IMR-90 (cell line): ENCODE data around the gene SYS1. TPM values are rescaled to one million over a fixed set of nuclear protein-coding genes. Genes with fewer than 3 reads are reported as not detected.

Experiments
- ATAC-seq: fragments of 200-7000 bp; cut with Tn5 transposase; 2 replicates; pipeline ENCODE4 v1.9.1; 2020; ENCODE audit warnings: low read depth, mild to moderate bottlenecking, moderate library complexity
- BruUV-seq: library from RNA; stranded (reverse); fragments of 400-500 nt; replicated peaks from 2 replicates; lab custom pipeline; 2021; lab: Mats Ljungman, UMichigan
- CTCF ChIA-PET: fragments of 300-600 bp; formaldehyde crosslinking; extraction: SDS; loops from one replicate; lab custom pipeline; 2021; ENCODE audit warnings: antibody characterized with exemption; lab: Yijun Ruan, JAX
- POLR2A ChIA-PET: fragments of 300-600 bp; sonication (Branson Sonifier 250); formaldehyde crosslinking; loops from one replicate; lab custom pipeline; 2022; ENCODE audit warnings: antibody characterized with exemption; ENCODE audit not compliant: unreplicated experiment; lab: Charles Lee
- DNase-seq: peaks from one replicate; pipeline ENCODE4 v3.0.0; 2013
- H2AFZ ChIP-seq: replicated peaks from 2 replicates; pipeline ENCODE3; 2013; ENCODE audit warnings: low read length, mild to moderate bottlenecking; ENCODE audit not compliant: poor library complexity
- H2AK5ac ChIP-seq: 2 replicates; pipeline ENCODE4 v1.6.1; 2013; ENCODE audit warnings: low read depth, low read length, inconsistent platforms
- H2AK9ac ChIP-seq: replicated peaks from 2 replicates; pipeline ENCODE3; 2013; ENCODE audit warnings: mild to moderate bottlenecking, low read depth, low read length, moderate library complexity; ENCODE audit not compliant: poor library complexity
- H2BK120ac ChIP-seq: 2 replicates; pipeline ENCODE4 v1.6.1; 2013; ENCODE audit warnings: low read depth, low read length, inconsistent platforms
- H2BK15ac ChIP-seq: 3 replicates; pipeline ENCODE4 v1.6.1; 2013; ENCODE audit warnings: low read depth, low read length, inconsistent platforms
- H2BK20ac ChIP-seq: 2 replicates; pipeline ENCODE4 v1.6.1; 2013; ENCODE audit warnings: low read depth, mild to moderate bottlenecking, inconsistent platforms, low read length, moderate library complexity
- H2BK5ac ChIP-seq: 2 replicates; pipeline ENCODE4 v1.6.1; 2013; ENCODE audit warnings: mild to moderate bottlenecking, low read depth, low read length, inconsistent platforms; ENCODE audit not compliant: poor library complexity, severe bottlenecking
- H3K14ac ChIP-seq: replicated peaks from 2 replicates; pipeline ENCODE4 v1.6.1; 2013; ENCODE audit warnings: low read depth, low read length, inconsistent platforms
- H3K18ac ChIP-seq: 2 replicates; pipeline ENCODE4 v1.6.1; 2013; ENCODE audit warnings: low read depth, low read length, control low read depth
- H3K23ac ChIP-seq: 2 replicates; pipeline ENCODE4 v1.6.1; 2013; ENCODE audit warnings: low read depth, low read length, inconsistent platforms
- H3K27ac ChIP-seq: 2 replicates; pipeline ENCODE4 v1.5.1; 2013; ENCODE audit warnings: mild to moderate bottlenecking, control low read depth, low read length; ENCODE audit not compliant: insufficient read depth
- H3K27me3 ChIP-seq: 2 replicates; pipeline ENCODE4 v1.6.1; 2013; ENCODE audit warnings: low read length; ENCODE audit not compliant: control insufficient read depth, insufficient read depth
- H3K36me3 ChIP-seq: 2 replicates; pipeline ENCODE4 v1.6.1; 2013; ENCODE audit warnings: low read length, mixed read lengths; ENCODE audit not compliant: control insufficient read depth, insufficient read depth
- H3K4ac ChIP-seq: 2 replicates; pipeline ENCODE4 v1.6.1; 2013; ENCODE audit warnings: low read depth, low read length, inconsistent platforms
- H3K4me1 ChIP-seq: 2 replicates; pipeline ENCODE4 v1.6.1; 2013; ENCODE audit warnings: low read length, mixed read lengths; ENCODE audit not compliant: control insufficient read depth, insufficient read depth
- H3K4me2 ChIP-seq: 2 replicates; pipeline ENCODE4 v1.6.1; 2013; ENCODE audit warnings: low read depth, mild to moderate bottlenecking, control low read depth, low read length, moderate library complexity
- H3K4me3 ChIP-seq: 2 replicates; pipeline ENCODE4 v1.5.1; 2013; ENCODE audit warnings: low read depth, mild to moderate bottlenecking, control low read depth, low read length, moderate library complexity; ENCODE audit not compliant: insufficient read depth
- H3K56ac ChIP-seq: 2 replicates; pipeline ENCODE4 v1.6.1; 2013; ENCODE audit warnings: low read length, inconsistent platforms; ENCODE audit not compliant: insufficient read depth; ENCODE audit errors: extremely low read depth
- H3K79me1 ChIP-seq, 2 experiments: 2 replicates each; pipeline ENCODE4 v1.6.1; 2013; ENCODE audit warnings: low read length in 2 of 2, inconsistent platforms in 1 of 2, low read depth in 1 of 2
- H3K9ac ChIP-seq: 2 replicates; pipeline ENCODE4 v1.6.1; 2013; ENCODE audit warnings: low read depth, low read length, control low read depth
- H3K9me1 ChIP-seq: 2 replicates; pipeline ENCODE4 v1.6.1; 2013; ENCODE audit warnings: low read length, inconsistent platforms; ENCODE audit not compliant: insufficient read depth
- H3K9me3 ChIP-seq: 2 replicates; pipeline ENCODE4 v1.6.1; 2013; ENCODE audit warnings: low read length; ENCODE audit not compliant: control insufficient read depth, insufficient read depth
- H4K20me1 ChIP-seq: 2 replicates; pipeline ENCODE4 v1.6.1; 2013; ENCODE audit warnings: low read length, inconsistent platforms; ENCODE audit not compliant: insufficient read depth
- H4K5ac ChIP-seq: 2 replicates; pipeline ENCODE4 v1.6.1; 2013; ENCODE audit warnings: mild to moderate bottlenecking, low read depth, low read length, control low read depth
- H4K8ac ChIP-seq, 2 experiments: 2 replicates each; pipeline ENCODE4 v1.6.1; 2013; ENCODE audit warnings: low read depth in 2 of 2, low read length in 2 of 2, control low read depth in 1 of 2, inconsistent platforms in 1 of 2
- H4K91ac ChIP-seq: 2 replicates; pipeline ENCODE4 v1.6.1; 2013; ENCODE audit warnings: low read depth, low read length, inconsistent platforms; ENCODE audit not compliant: insufficient read depth
- BHLHE40 ChIP-seq: fragments of 150-350 bp; IDR thresholded peaks from 2 replicates; pipeline ENCODE4 v1.6.1; 2016; ENCODE audit warnings: mild to moderate bottlenecking, low read depth, low read length
- CEBPB ChIP-seq: IDR thresholded peaks from 2 replicates; pipeline ENCODE4 v1.6.1; 2012; ENCODE audit warnings: low read depth, low read length, improper control_type of control experiment
- CHD1 ChIP-seq: IDR thresholded peaks from 2 replicates; pipeline ENCODE4 v1.6.1; 2012; ENCODE audit warnings: low read depth, low read length, improper control_type of control experiment
- MAFK ChIP-seq: IDR thresholded peaks from 2 replicates; pipeline ENCODE4 v1.6.1; 2012; ENCODE audit warnings: low read depth, low read length, improper control_type of control experiment
- MAZ ChIP-seq: IDR thresholded peaks from 2 replicates; pipeline ENCODE4 v1.6.1; 2012; ENCODE audit warnings: low read depth, mild to moderate bottlenecking, low read length, improper control_type of control experiment, moderate library complexity, borderline replicate concordance
- MXI1 ChIP-seq: IDR thresholded peaks from 2 replicates; pipeline ENCODE4 v1.6.1; 2012; ENCODE audit warnings: low read depth, mild to moderate bottlenecking, low read length, moderate library complexity, borderline replicate concordance
- NFE2L2 ChIP-seq: fragments of 150-350 bp; IDR thresholded peaks from 2 replicates; pipeline ENCODE4 v1.6.1; 2016; ENCODE audit warnings: low read depth, mild to moderate bottlenecking, low read length
- POLR2A ChIP-seq: IDR thresholded peaks from 2 replicates; pipeline ENCODE4 v1.6.1; 2012; ENCODE audit warnings: mild to moderate bottlenecking, low read depth, low read length
- RAD21 ChIP-seq: IDR thresholded peaks from 2 replicates; pipeline ENCODE4 v1.6.1; 2012; ENCODE audit warnings: low read length, improper control_type of control experiment
- RCOR1 ChIP-seq: IDR thresholded peaks from 2 replicates; pipeline ENCODE4 v1.6.1; 2012; ENCODE audit warnings: mild to moderate bottlenecking, low read length, improper control_type of control experiment; ENCODE audit not compliant: insufficient replicate concordance
- RFX5 ChIP-seq: IDR thresholded peaks from 2 replicates; pipeline ENCODE4 v1.8.0; 2012; ENCODE audit warnings: low read depth, mild to moderate bottlenecking, low read length, moderate library complexity
- SMC3 ChIP-seq: fragments of 150-350 bp; IDR thresholded peaks from 2 replicates; pipeline ENCODE4 v1.6.1; 2016; ENCODE audit warnings: low read depth, mild to moderate bottlenecking, antibody characterized with exemption, low read length, moderate library complexity
- WGBS, 2 experiments: methylation state at CpG; one replicate each; pipeline versions ENCODE4 v1.1.5 to v1.1.7; 2013; ENCODE audit warnings: missing lambda C conversion rate in 2 of 2; ENCODE audit not compliant: insufficient read length in 1 of 2; ENCODE audit errors: extremely low coverage in 2 of 2; 5-methylcytosine and 5-hydroxymethylcytosine counted together
- dilution Hi-C: fragments of 300-500 bp; cut with HindIII; formaldehyde crosslinking; loops from one replicate; pipeline ENCODE4 v1.14.3; 2018; ENCODE audit warnings: low sequenced_read_pairs; ENCODE audit not compliant: unreplicated experiment
- in situ Hi-C: fragments of 300-500 bp; cut with MboI; formaldehyde crosslinking; loops from 3 replicates; pipeline ENCODE4 v1.14.3; 2019; ENCODE audit warnings: low sequenced_read_pairs, inconsistent platforms, mixed read lengths
- intact Hi-C: fragments of 100-400 bp; cut with micrococcal nuclease; formaldehyde crosslinking; loops from 2 replicates; pipeline ENCODE4 v1.10.0; 2022
- polyA plus RNA-seq, 3 experiments: library from polyadenylated mRNA; depleted of rRNA; stranded (reverse); fragments of >200 nt; gene quantifications; 2 replicates each; pipeline ENCODE4 v1.2.3, GENCODE V29; 2012; ENCODE audit warnings: low replicate concordance in 1 of 3
- total RNA-seq: library from RNA; depleted of rRNA; stranded (reverse); fragments of >200 nt; gene quantifications from 2 replicates; pipeline ENCODE4 v1.2.3, GENCODE V29; 2012
- TF ChIP-seq, protein P1 (sequence below): fragments of 150-350 bp; IDR thresholded peaks from 2 replicates; pipeline ENCODE4 v1.6.1; 2017; ENCODE audit warnings: mild to moderate bottlenecking, antibody characterized with exemption, low read length, low read depth
- TF ChIP-seq, protein P2 (sequence below): fragments of 150-350 bp; IDR thresholded peaks from 2 replicates; pipeline ENCODE4 v1.6.1; 2016; ENCODE audit warnings: low read depth, mild to moderate bottlenecking, low read length, moderate library complexity, borderline replicate concordance

Gene SYS1
- total and polyA plus RNA-seq, 2 of the 4 experiments (the other 2 are of a cell fraction) = 12.9 to 24.6 TPM

DNA sequence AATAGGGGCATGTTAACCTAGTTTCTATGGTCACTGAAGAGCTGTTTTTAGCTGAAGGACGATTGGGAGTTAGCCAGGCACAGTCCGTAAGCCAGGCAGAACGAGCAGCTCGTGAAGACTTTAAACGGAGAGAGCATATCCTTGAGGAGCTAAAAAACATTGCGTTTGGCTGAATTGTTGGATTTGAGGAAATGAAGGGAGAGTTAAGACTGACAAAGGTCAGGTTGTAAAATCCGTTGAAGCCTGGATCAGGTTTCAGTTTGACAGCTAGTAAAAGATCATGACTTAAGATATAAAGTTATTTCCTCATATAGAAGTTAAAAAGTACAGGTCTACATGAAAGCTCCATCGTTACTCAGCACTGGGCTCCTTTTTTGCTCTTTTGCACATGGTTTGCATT is 47.9 kb downstream of the SYS1 start (continued):
- TF ChIP-seq, protein P1, sequence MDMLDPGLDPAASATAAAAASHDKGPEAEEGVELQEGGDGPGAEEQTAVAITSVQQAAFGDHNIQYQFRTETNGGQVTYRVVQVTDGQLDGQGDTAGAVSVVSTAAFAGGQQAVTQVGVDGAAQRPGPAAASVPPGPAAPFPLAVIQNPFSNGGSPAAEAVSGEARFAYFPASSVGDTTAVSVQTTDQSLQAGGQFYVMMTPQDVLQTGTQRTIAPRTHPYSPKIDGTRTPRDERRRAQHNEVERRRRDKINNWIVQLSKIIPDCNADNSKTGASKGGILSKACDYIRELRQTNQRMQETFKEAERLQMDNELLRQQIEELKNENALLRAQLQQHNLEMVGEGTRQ = no peak
- TF ChIP-seq SMC3 (no peak), MAFK (no peak)

DNA sequence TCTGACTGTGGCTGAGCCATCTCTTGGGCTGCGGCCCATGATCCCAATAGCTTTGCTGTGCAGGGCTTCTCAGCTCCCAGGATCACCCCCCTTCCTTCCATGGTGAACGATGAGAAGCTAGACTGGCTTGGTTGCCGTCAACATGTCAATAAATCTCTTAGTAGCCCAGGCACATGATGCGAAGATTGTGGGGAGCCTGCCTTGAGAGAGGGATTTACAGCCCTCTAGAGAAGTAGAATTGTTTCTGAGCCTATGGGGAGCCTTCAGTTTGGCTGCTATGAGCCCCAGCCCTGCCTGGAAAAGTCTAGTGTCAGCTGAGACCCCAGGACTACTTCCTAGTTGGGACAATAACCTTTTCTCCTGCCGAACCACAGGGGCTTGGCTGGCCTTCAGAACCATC is 49.7 kb downstream of the SYS1 start:
- H3K79me1 ChIP-seq = peaks cover 14 to 25% of the 10 kb centered on the region in 2 experiments
- H2AFZ ChIP-seq = no peak overlapping the region
- H2AK5ac ChIP-seq = no peak overlapping the region
- no peaks in the 10 kb centered on the region for H3K27me3 ChIP-seq
- no peaks in the 10 kb centered on the region for H3K9me3 ChIP-seq
- no peak overlapping the region for H3K9ac ChIP-seq
- H4K20me1 ChIP-seq = no peaks in the 10 kb centered on the region
- no peak overlapping the region for H4K91ac ChIP-seq
- no peak overlapping the region for H2AK9ac ChIP-seq
- peaks cover 3% of the 10 kb centered on the region; the same call in 1 of the 2 replicates for H3K4me1 ChIP-seq
- H3K4me3 ChIP-seq = no peak overlapping the region
- ChIA-PET POLR2A (no interaction called here), CTCF (interaction anchor here (0.6 kb wide), 1 partner anchor 47 kb away, joined by 3 read pairs; no protein-coding TSS in a partner anchor)
- ATAC-seq = no peak
- H2BK15ac ChIP-seq = no peak overlapping the region
- H2BK20ac ChIP-seq = no peak overlapping the region
- no peak overlapping the region for H3K23ac ChIP-seq
- no peak overlapping the region for H4K8ac ChIP-seq
- no peak overlapping the region for H3K56ac ChIP-seq
- no TSS peak for BruUV-seq
- in situ Hi-C loops = no loop called here
- H3K14ac ChIP-seq = no peak overlapping the region
- 0 out of 2 replicates have a peak, but pooled peaks cover 3% of the 10 kb centered on the region for H3K9me1 ChIP-seq
- no peaks in the 10 kb centered on the region; the same call in 1 of the 2 replicates for H3K36me3 ChIP-seq
- H3K18ac ChIP-seq = no peak overlapping the region
- WGBS, 2 experiments = no CpG with 5 or more reads among the region's 5 CpGs
- no peak overlapping the region for H3K27ac ChIP-seq
- no peak overlapping the region for H3K4ac ChIP-seq
- dilution Hi-C loops = no loop called here
- no peak overlapping the region for H3K4me2 ChIP-seq
- H2BK120ac ChIP-seq = no peak overlapping the region
- intact Hi-C loops = no loop called here
- no peak overlapping the region for H2BK5ac ChIP-seq
- no peak overlapping the region for H4K5ac ChIP-seq
- no peak for DNase-seq
- TF ChIP-seq, protein P2, sequence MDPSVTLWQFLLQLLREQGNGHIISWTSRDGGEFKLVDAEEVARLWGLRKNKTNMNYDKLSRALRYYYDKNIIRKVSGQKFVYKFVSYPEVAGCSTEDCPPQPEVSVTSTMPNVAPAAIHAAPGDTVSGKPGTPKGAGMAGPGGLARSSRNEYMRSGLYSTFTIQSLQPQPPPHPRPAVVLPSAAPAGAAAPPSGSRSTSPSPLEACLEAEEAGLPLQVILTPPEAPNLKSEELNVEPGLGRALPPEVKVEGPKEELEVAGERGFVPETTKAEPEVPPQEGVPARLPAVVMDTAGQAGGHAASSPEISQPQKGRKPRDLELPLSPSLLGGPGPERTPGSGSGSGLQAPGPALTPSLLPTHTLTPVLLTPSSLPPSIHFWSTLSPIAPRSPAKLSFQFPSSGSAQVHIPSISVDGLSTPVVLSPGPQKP = no peak
- TF ChIP-seq RAD21 (no peak), CHD1 (no peak), NFE2L2 (no peak), SMC3 (no peak), BHLHE40 (no peak), MAFK (no peak), RCOR1 (no peak), CEBPB (no peak), RFX5 (no peak), MAZ (no peak), POLR2A (no peak), MXI1 (no peak)
- TF ChIP-seq, protein P1 = no peak
